ENCODE results near the gene SEMA3C.

SEMA3C gene

DNA sequence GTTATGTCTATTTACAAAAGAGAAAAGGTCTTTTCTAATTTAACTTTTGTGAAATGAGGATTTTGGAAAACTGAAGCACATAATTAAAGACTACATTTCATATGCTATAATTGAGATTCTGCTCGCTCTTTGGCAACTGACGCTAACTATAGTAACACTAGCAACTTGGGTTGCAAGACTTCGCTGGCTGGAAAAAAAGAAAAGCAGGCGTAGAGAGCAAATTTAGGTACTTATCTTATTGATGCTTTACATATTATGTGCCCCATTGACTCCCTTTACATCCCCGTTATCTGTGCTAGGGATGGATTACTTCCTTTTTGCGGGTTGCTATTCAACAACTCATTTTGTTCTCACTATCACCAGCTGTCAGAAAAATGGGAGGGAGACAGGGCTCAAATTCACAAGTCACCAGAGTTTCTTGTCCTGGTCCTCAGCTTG is 10.5 kb downstream of the SEMA3C start:
- H3K4me1 ChIP-seq (ENCODE audit: control insufficient read depth, insufficient read depth, low read length, poor library complexity, severe bottlenecking): no peaks in the 10 kb centered on the region
- H3K36me3 ChIP-seq (ENCODE audit: control insufficient read depth, insufficient read depth, low read length): no peaks in the 10 kb centered on the region
- H3K27me3 ChIP-seq (replicated peaks; ENCODE audit: control insufficient read depth, insufficient read depth, low read length, poor library complexity, severe bottlenecking): no peaks in the 10 kb centered on the region
- H3K27ac ChIP-seq (ENCODE audit: insufficient read depth, low read length, poor library complexity, severe bottlenecking): no peak overlapping the region
- H3K9me3 ChIP-seq (ENCODE audit: control insufficient read depth, low read length): no peaks in the 10 kb centered on the region
- no peak overlapping the region for H3K4me3 ChIP-seq (ENCODE audit: insufficient read depth, low read depth, low read length, poor library complexity, severe bottlenecking)
- no peak for DNase-seq

DNA sequence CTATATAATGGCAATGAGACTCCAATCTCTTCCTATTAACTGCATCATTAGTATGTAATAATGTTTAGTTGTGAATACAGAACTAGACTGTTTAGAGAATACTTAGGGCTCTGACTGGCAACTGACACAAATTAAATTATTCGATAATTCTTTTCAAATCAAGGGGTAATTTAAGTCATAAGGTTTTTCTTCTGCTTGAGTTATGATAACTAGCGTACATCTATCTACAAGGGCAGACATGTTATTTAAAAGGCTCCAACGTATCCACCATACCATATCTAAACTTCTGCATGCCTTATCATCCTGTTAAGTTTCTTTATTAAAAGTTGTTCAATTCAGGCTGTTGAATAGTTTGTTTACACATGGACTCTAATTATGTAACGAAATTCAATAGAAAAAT is 11.2 kb downstream of the SEMA3C start:
- Histone ChIP-seq H3K4me3 (ENCODE audit: insufficient read depth, low read depth, low read length, poor library complexity, severe bottlenecking) (no peak overlapping the region), H3K4me1 (ENCODE audit: control insufficient read depth, insufficient read depth, low read length, poor library complexity, severe bottlenecking) (no peaks in the 10 kb centered on the region), H3K9me3 (ENCODE audit: control insufficient read depth, low read length) (no peaks in the 10 kb centered on the region), H3K36me3 (ENCODE audit: control insufficient read depth, insufficient read depth, low read length) (no peaks in the 10 kb centered on the region), H3K27ac (ENCODE audit: insufficient read depth, low read length, poor library complexity, severe bottlenecking) (no peak overlapping the region), H3K27me3 (replicated peaks; ENCODE audit: control insufficient read depth, insufficient read depth, low read length, poor library complexity, severe bottlenecking) (no peaks in the 10 kb centered on the region)
- DNase-seq: no peak

DNA sequence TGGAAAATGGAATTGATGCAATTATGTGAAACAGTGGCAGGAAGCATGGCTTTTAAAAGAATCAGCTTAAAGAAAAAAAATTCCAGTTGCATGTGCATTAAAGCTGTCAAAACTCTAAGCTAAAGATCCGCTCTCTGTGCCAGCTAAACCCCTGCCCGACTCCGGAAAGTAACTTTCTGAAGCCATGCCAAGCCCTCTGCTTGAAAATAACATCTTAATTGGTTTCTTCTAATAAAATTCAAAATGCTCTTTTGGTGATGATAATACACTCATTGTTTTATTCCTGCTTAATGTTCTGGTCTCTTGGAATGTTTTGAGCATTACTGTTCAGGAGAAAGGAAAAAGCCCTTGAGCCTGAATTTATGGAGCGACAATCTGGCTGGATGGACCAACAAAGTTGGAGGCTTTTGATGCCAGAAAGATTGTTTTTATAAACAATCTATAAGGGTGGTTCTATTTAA is 11.7 kb downstream of the SEMA3C start:
- Histone ChIP-seq H3K36me3 (ENCODE audit: control insufficient read depth, insufficient read depth, low read length) (no peaks in the 10 kb centered on the region), H3K27me3 (replicated peaks; ENCODE audit: control insufficient read depth, insufficient read depth, low read length, poor library complexity, severe bottlenecking) (no peaks in the 10 kb centered on the region), H3K9me3 (ENCODE audit: control insufficient read depth, low read length) (no peaks in the 10 kb centered on the region), H3K27ac (ENCODE audit: insufficient read depth, low read length, poor library complexity, severe bottlenecking) (no peak overlapping the region), H3K4me3 (ENCODE audit: insufficient read depth, low read depth, low read length, poor library complexity, severe bottlenecking) (no peak overlapping the region), H3K4me1 (ENCODE audit: control insufficient read depth, insufficient read depth, low read length, poor library complexity, severe bottlenecking) (no peaks in the 10 kb centered on the region)
- DNase-seq: no peak

DNA sequence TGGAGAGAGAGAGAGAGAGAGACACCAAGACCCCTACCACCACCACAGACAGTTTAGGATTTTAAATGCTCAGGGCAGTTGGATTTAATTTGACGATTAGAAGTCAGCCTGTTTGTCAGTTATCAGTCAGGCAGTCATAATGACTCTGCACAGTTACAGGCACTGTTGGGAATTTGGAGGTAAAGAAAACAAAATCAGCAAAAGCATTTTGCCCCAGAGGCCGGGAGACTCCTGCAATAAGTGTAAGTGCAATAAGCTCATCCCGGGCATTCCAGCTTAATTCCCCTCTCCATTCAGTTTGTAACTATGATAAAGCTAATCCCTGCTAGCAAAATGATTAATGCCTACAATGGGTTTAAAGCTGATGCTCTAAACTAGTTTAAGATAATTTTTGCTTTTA is 13.5 kb downstream of the SEMA3C start:
- H3K36me3 ChIP-seq (ENCODE audit: control insufficient read depth, insufficient read depth, low read length): no peaks in the 10 kb centered on the region
- H3K27ac ChIP-seq (ENCODE audit: insufficient read depth, low read length, poor library complexity, severe bottlenecking): no peak overlapping the region
- no peak overlapping the region for H3K4me3 ChIP-seq (ENCODE audit: insufficient read depth, low read depth, low read length, poor library complexity, severe bottlenecking)
- H3K4me1 ChIP-seq (ENCODE audit: control insufficient read depth, insufficient read depth, low read length, poor library complexity, severe bottlenecking): no peaks in the 10 kb centered on the region
- no peaks in the 10 kb centered on the region for H3K27me3 ChIP-seq (replicated peaks; ENCODE audit: control insufficient read depth, insufficient read depth, low read length, poor library complexity, severe bottlenecking)
- H3K9me3 ChIP-seq (ENCODE audit: control insufficient read depth, low read length): no peaks in the 10 kb centered on the region
- DNase-seq: no peak

DNA sequence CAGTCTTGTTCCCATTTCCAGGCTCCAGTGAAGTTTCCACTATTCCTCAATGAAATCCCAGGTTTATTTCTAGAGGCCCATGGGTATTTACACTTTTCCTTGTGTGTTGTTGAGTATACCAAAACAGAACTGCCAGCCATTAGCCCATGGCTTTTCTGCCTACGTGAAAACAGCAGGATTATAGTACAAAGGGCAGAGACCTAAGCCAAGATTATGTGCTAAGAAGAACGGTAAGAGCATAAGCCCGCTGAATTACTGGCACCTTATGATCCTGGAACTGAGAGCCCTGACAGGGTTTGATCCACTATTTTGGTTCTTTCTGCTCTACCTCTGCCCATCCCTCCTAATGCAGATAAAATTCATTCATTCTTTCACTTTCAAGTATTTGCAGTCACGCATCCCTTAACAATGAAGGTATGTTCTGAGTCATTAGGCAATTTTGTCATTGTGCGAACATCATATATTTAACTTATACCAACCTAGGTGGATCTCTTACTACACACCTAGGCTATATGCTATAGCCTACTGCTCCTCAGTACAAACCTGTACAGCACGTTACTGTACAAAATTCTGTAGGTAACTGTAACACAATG is 16.0 kb downstream of the SEMA3C start:
- no peak for DNase-seq
- H3K4me3 ChIP-seq (ENCODE audit: insufficient read depth, low read depth, low read length, poor library complexity, severe bottlenecking): no peak overlapping the region
- H3K4me1 ChIP-seq (ENCODE audit: control insufficient read depth, insufficient read depth, low read length, poor library complexity, severe bottlenecking): no peaks in the 10 kb centered on the region
- H3K36me3 ChIP-seq (ENCODE audit: control insufficient read depth, insufficient read depth, low read length): no peaks in the 10 kb centered on the region
- no peaks in the 10 kb centered on the region for H3K9me3 ChIP-seq (ENCODE audit: control insufficient read depth, low read length)
- no peaks in the 10 kb centered on the region for H3K27me3 ChIP-seq (replicated peaks; ENCODE audit: control insufficient read depth, insufficient read depth, low read length, poor library complexity, severe bottlenecking)
- H3K27ac ChIP-seq (ENCODE audit: insufficient read depth, low read length, poor library complexity, severe bottlenecking): no peak overlapping the region

DNA sequence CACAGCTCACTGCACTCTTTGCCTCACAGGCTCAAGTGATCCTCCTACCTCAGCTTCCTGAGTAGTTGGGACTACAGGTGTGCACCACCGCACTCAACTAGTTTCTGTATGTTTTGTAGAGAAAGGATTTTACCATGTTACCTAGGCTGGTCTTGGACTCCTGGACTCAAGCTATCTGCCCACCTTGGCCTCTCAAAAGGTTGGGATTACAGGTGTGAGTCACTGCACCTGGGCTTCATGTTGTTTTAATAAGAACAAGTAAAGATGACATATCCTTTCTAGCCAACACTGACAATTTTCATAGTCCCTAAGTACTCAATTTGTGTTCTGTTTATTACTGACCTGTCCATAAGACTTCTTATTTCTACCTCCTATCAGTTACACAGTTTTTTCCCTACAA is 16.8 kb downstream of the SEMA3C start:
- Histone ChIP-seq H3K9me3 (ENCODE audit: control insufficient read depth, low read length) (no peaks in the 10 kb centered on the region), H3K27ac (ENCODE audit: insufficient read depth, low read length, poor library complexity, severe bottlenecking) (no peak overlapping the region), H3K4me3 (ENCODE audit: insufficient read depth, low read depth, low read length, poor library complexity, severe bottlenecking) (no peak overlapping the region), H3K27me3 (replicated peaks; ENCODE audit: control insufficient read depth, insufficient read depth, low read length, poor library complexity, severe bottlenecking) (no peaks in the 10 kb centered on the region), H3K36me3 (ENCODE audit: control insufficient read depth, insufficient read depth, low read length) (no peaks in the 10 kb centered on the region), H3K4me1 (ENCODE audit: control insufficient read depth, insufficient read depth, low read length, poor library complexity, severe bottlenecking) (no peaks in the 10 kb centered on the region)
- DNase-seq: no peak

DNA sequence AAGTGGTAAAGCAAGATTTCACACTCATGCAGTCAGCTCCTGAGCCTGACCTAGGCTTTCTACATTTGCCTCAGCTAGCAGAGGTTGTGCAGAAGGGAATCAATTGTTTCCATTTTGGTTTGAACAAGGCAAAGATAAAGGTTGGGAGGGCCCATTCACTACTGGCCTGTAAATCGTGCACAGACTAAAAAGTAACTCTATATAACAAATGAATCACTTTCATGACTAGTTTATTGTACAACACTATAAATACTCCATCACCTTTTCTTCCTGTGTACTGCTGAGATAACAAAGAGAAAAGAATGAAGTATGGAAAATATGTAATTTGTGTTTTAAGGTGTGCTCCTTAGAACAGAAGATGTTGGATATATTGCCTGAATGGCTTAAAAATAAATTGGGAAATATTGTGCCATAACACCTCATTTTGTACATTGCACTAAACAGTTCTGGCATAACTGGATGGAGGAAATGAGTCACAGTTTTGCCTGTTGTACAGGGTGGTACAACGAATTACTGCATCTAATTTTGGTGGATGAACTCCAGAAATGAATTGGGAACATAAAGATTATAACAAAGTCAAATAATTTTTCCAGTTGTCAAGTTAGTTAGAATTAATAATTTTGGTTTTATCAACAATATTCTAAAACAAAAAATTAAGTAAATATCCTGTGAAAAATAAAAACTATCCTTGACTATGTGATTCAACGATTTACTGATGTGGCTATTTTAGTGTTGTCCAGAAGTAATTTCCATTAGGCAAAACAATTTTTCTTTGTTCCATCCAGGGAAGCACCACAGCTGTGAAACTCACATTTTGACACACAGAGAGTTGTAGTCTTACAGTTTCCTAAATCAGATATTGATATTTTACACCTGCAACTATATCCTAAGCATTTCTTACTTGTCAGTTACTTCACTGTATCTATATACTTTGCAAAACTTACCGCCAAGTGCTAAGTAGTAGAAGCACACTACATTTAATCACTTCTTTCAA is 18.0 kb downstream of the SEMA3C start:
- Histone ChIP-seq H3K27ac (ENCODE audit: insufficient read depth, low read length, poor library complexity, severe bottlenecking) (no peak overlapping the region), H3K9me3 (ENCODE audit: control insufficient read depth, low read length) (no peaks in the 10 kb centered on the region), H3K4me1 (ENCODE audit: control insufficient read depth, insufficient read depth, low read length, poor library complexity, severe bottlenecking) (no peaks in the 10 kb centered on the region), H3K4me3 (ENCODE audit: insufficient read depth, low read depth, low read length, poor library complexity, severe bottlenecking) (no peak overlapping the region), H3K27me3 (replicated peaks; ENCODE audit: control insufficient read depth, insufficient read depth, low read length, poor library complexity, severe bottlenecking) (no peaks in the 10 kb centered on the region), H3K36me3 (ENCODE audit: control insufficient read depth, insufficient read depth, low read length) (no peaks in the 10 kb centered on the region)
- no peak for DNase-seq

DNA sequence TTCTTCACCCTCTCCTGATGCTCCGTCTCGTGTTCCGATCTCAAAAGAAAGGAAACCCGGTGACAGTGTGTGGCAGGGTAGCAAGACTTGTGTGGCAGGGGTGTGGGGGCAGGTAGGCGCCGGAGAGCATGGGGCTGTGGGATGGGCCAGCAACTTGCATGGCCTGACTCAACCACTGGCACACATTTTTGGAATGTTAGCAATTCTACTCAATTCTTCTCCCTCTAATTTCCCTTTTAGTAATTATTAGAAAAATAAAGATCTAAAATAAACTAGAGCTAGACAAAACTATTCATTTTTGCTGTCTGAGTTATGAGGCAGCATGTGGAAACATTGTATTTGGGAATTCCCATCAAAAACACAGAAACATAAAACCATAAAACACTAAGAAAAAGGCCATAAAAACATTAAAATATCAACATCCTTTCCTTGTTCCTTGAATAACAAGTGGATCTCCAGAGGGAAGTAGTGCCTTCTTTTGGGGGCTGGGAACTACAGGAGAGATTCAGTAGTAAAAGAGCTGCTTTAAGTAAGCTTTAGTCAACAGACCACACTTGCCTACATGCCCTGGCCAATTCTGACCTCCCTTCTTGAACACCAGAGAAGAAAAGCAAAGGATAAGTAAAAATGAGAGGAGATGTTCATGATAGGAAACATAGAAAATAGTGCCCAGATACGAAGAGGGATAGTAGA is 21.8 kb downstream of the SEMA3C start:
- DNase-seq: no peak
- Histone ChIP-seq H3K36me3 (ENCODE audit: control insufficient read depth, insufficient read depth, low read length) (no peaks in the 10 kb centered on the region), H3K4me1 (ENCODE audit: control insufficient read depth, insufficient read depth, low read length, poor library complexity, severe bottlenecking) (no peaks in the 10 kb centered on the region), H3K27me3 (replicated peaks; ENCODE audit: control insufficient read depth, insufficient read depth, low read length, poor library complexity, severe bottlenecking) (no peaks in the 10 kb centered on the region), H3K4me3 (ENCODE audit: insufficient read depth, low read depth, low read length, poor library complexity, severe bottlenecking) (no peak overlapping the region), H3K27ac (ENCODE audit: insufficient read depth, low read length, poor library complexity, severe bottlenecking) (no peak overlapping the region), H3K9me3 (ENCODE audit: control insufficient read depth, low read length) (no peaks in the 10 kb centered on the region)

DNA sequence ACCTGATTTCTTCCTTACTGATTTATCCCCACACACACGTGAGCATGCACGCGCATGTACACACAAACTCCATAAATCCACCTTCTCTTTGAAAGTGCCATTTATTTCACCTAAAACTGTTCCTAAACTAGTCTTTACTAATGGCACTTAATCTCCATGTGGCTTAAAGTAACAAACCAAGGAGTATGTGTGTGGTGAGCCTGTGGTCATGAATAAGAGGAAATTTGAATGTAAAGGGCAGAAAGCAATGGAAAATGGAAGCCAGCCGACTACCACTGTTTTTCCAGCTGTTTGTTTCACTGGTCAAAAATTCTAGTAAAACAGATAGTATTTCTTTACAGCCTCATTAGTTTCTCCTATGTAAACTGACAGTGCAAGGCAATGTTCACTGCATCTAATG is 23.8 kb downstream of the SEMA3C start:
- Histone ChIP-seq H3K4me1 (ENCODE audit: control insufficient read depth, insufficient read depth, low read length, poor library complexity, severe bottlenecking) (no peaks in the 10 kb centered on the region), H3K4me3 (ENCODE audit: insufficient read depth, low read depth, low read length, poor library complexity, severe bottlenecking) (no peak overlapping the region), H3K27ac (ENCODE audit: insufficient read depth, low read length, poor library complexity, severe bottlenecking) (no peak overlapping the region), H3K27me3 (replicated peaks; ENCODE audit: control insufficient read depth, insufficient read depth, low read length, poor library complexity, severe bottlenecking) (no peaks in the 10 kb centered on the region), H3K36me3 (ENCODE audit: control insufficient read depth, insufficient read depth, low read length) (no peaks in the 10 kb centered on the region), H3K9me3 (ENCODE audit: control insufficient read depth, low read length) (no peaks in the 10 kb centered on the region)
- DNase-seq: no peak

DNA sequence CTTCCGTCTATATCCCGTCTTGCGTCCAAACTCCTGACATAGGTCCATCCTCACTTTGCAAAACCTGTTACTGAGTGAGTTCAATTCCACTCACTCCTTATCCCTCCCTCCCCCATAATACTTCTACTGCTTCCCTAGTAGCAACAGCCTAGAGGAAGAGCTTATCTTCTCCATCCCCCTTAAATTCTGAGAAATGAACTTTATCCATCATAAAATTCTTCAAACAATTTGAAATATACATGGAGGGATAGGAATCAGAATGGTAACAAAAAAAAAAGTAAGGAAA is 27.6 kb downstream of the SEMA3C start:
- H3K27ac ChIP-seq (ENCODE audit: insufficient read depth, low read length, poor library complexity, severe bottlenecking): no peak overlapping the region
- no peak overlapping the region for H3K4me3 ChIP-seq (ENCODE audit: insufficient read depth, low read depth, low read length, poor library complexity, severe bottlenecking)
- H3K36me3 ChIP-seq (ENCODE audit: control insufficient read depth, insufficient read depth, low read length): no peaks in the 10 kb centered on the region
- DNase-seq: no peak
- no peaks in the 10 kb centered on the region for H3K4me1 ChIP-seq (ENCODE audit: control insufficient read depth, insufficient read depth, low read length, poor library complexity, severe bottlenecking)
- H3K9me3 ChIP-seq (ENCODE audit: control insufficient read depth, low read length): no peaks in the 10 kb centered on the region
- H3K27me3 ChIP-seq (replicated peaks; ENCODE audit: control insufficient read depth, insufficient read depth, low read length, poor library complexity, severe bottlenecking): no peaks in the 10 kb centered on the region

Measured in effector memory CD4-positive, alpha-beta T cell (primary cell).